Hematopoietic multipotent progenitor cell treated with erythropoietin and hydrocortisone succinate and interleukin-3 and kit ligand, for 6 days (in vitro differentiated cells): ENCODE measurements around the gene PUSL1.
A peak's percentile ranks its signal among the peaks of the same experiment; 100 is the strongest.
"Not testable (repeated sequence)": the region's sequence is repeated elsewhere in the genome, so short reads cannot be mapped to it uniquely, and the experiment has no call there.

Experiments used
- DNase-seq: peaks from one replicate; pipeline ENCODE4 v3.0.0-alpha.2; 2015

The PUSL1 gene

GRCh38 chr1:1310476-1311053, 2.2 kb downstream of the PUSL1 start:
- DNase-seq: no peak

GRCh38 chr1:1311107-1312104, 3.0 kb downstream of the PUSL1 start:
- no peak for DNase-seq

- DNase-seq: no peak
Measured at GRCh38 chr1:1312450-1313314, 4.3 kb downstream of the PUSL1 start.

DNA sequence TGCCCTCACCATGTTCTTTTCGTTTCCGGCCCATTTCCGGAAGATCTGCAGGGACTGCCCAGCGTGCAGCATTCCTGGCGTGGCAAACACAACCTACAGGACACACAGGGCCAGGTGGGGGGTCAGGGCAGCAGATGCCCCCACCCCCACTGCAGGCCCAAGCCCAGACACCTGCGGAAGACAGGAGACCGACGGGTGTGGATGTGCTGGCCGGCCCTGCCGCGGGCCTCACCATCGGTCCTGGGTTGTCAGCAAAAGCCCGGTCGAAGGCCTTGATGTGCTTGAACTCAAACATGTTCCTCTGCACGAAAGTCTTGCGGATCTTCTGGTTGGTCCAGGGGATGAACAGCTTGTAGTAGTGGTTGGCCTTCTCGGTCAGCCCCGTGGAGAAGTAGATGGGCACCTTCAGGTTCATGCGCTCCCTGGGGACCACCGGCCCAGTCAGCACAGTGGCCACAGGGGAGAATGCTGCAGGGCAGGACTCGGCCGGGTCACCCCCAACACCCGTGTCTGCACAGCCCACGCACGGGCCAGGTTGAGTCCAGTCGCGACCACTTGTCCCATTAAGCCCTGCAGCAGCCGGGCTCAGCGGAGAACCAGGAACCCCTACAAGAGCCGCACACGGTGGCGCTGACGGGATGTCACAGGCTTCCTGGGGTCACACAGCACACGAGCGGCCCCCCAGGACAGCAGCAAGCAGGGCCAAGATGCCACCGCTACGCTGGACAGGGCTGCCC, 5.3 kb downstream of the PUSL1 start:
- no peak for DNase-seq

DNA sequence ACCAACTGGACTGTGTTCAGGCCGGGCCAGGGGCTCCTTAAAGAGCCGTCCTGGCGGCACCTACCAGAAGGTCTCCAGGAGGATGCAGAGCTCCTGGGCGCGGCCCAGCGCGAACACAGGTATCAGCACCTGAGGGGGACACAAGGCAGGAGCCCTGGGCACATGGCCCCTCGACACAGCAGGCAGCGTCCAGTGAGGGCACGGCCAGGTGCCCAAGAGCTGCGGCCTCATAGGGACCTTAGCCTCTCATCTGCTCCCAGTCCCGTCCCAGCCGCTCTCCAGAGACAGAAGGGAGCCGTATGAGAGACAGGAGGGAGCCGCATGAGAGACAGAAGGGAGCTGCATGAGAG, 5.8 kb downstream of the PUSL1 start:
- no peak for DNase-seq

- no peak for DNase-seq
Measured at GRCh38 chr1:1314678-1315335, 6.4 kb downstream of the PUSL1 start.

DNA sequence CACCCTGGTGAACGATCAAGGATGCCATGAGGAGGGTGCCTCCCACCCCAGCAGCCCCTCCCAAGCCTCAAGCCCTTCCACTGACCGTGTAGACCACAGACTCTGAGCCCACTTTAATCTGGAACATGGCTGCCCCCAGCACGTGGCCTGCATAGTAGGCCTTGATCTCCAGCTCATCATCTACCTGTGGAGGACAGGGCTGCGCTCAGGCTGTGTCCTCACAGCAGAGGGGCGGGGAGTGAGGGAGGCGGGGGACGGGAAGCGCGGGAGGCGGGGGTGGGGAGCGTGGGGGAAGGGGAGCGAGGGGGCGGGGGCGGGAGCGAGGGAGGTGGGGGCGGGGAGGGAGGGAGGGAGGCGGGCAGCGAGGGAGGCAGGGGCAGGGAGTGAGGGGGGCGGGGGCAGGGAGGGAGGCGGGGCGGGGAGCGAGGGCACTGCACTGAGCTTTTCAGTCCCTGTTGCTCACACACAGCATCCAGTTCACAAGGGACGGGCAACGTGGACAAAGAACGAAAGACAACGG, 7.1 kb downstream of the PUSL1 start:
- no peak for DNase-seq

DNA sequence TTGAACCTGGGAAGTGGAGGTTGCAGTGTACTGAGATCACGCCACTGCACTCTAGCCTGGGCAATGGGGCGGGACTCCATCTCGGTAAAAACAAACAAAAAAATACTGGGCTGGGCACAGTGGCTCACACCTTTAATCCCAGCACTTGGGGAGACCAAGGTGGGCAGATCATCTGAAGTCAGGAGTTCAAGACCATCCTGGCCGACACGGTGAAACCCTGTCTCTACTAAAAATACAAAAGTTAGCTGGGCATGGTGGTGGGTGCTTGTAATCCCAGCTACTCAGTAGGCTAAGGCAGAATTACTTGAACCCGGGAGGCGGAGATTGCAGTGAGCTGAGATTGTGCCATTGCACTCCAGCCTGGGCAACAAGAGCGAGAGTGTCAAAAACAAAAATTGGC, 7.8 kb downstream of the PUSL1 start:
- DNase-seq: not testable (repeated sequence)

- no peak for DNase-seq
Measured at GRCh38 chr1:1317420-1317819, 9.0 kb downstream of the PUSL1 start.

- DNase-seq: peak; percentile 42
Measured at GRCh38 chr1:1318131-1318652, 9.8 kb downstream of the PUSL1 start.

GRCh38 chr1:1318777-1319645, 10.6 kb downstream of the PUSL1 start:
- DNase-seq: no peak

DNA sequence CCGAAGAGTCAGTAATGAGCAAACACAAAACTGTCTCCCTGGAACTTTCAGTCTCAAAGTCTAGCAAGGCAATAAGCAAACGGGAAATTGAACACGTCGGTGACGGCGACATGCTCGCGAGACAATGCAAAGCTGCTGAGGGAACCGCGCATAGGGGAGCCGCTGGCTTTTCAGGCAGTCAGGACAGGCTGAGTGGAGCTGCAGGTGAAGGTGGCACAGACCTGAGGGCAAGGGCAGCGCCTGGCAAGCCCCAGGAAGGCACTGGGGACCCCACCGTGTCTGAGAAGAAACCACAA, 11.2 kb downstream of the PUSL1 start:
- no peak for DNase-seq

DNA sequence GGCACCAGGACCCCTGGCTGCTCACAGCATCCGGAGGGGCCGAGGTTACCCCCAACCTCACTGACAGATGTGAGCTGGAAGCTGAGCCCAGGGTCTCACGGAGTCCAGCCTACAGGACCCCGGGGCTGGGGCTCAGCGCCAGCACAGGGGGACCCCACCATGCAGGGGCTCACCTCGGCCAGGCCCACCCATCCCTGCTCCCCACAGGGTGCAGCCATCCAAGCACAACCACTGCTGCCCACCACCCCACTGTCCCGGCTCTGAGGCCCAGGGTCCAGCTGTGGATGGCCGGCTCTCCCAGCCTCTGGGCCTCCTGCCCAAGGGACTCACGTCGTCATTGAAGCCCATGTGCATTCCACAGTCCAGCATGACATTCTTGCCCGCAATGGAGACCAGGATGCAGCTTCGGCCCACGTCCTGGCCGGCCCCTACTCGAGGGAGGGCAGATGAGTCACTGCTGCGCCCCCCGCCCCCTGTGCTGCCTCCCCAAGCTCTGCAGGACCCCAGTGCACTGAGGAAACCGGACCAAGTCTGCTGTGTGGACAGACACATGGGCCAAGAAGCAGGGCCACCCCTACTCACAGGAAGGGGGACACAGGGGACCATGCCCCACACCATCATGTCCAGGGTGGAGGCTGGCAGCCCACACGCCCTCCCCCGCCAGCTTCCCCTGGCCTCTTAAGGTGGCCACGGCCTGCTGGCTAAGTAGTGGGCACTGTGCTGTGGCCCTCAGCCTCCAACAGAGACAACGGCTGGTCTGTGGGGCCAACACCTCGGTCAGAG, 12.5 kb downstream of the PUSL1 start:
- DNase-seq: no peak

DNA sequence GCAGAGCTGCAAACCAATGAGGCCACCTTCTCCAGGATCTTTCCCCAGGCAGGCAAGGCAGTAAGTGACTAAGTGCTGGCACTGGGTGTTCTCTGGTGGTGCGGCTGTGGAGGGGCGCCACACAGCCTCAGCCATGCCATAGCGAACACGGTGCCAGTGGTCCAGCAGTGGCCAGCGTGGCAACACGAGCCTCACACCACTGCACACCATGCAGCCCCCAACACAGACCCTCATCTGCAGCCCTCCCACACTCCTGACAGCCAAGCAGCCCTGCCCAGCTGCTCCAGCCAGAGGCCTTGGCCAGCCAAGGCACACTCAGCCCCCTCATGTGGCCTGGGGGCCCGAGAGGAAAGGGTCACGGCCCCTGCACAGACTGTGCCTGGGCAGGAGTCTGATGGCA, 13.1 kb downstream of the PUSL1 start:
- DNase-seq: no peak

- DNase-seq: no peak
Measured at GRCh38 chr1:1322418-1322817, 14.0 kb downstream of the PUSL1 start.

GRCh38 chr1:1322952-1323351, 14.6 kb downstream of the PUSL1 start:
- DNase-seq: no peak

- no peak for DNase-seq
Measured at GRCh38 chr1:1324084-1324523, 15.7 kb downstream of the PUSL1 start.

DNA sequence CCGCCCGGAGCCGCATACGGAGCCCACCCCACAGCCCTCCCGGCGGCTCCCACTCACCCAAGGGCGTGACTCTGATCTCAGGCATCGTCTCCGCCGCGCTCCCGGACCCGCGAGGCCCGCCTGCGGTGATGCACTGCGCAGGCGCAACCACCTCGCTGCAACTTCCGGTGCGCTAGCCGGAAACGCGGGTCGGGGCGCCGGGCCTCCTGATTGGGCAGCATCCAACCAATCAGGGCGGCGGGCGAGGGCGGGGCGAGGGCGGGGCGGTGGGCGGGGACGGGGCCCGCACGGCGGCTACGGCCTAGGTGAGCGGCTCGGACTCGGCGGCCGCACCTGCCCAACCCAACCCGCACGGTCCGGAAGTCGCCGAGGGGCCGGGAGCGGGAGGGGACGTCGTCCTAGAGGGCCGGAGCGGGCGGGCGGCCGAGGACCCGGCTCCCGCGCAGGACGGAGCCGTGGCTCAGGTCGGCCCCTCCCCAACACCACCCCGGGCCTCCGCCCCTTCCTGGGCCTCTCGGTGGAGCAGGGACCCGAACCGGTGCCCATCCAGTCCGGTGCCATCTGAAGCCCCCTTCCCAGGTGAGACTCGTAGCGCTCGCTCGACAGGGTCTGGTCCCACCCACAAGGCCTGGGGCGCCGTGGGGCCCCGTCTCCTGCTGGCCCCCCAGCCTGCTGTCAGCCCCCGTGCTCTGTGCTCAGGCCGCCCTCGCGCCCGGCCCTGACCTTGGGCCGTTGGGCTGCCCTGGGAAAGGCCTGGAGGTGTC, 16.3 kb downstream of the PUSL1 start, which contains the start of the genes CPTP and INTS11:
CPTP (plus strand) TSS at position 279 of the 764 bp plus-strand sequence. CDS start 2,109 bp downstream, outside the sequence.
INTS11 (minus strand) TSS at position 137 of the 764 bp plus-strand sequence; CDS start at position 85, 52 bp downstream.
- DNase-seq: peak; percentile 96
